HEK293T (cell line): ENCODE results near the gene GMDS.

Source experiments
- CTCF ChIA-PET: fragments of 350-600 bp; formaldehyde crosslinking; extraction: SDS; loops from one replicate; lab custom pipeline; 2021; ENCODE audit warnings: antibody characterized with exemption, inconsistent platforms; lab: Yijun Ruan, JAX
- POLR2A ChIA-PET: fragments of 350-600 bp; formaldehyde crosslinking; extraction: SDS; loops from one replicate; lab custom pipeline; 2020; ENCODE audit warnings: antibody characterized with exemption, inconsistent platforms; lab: Yijun Ruan, JAX
- DNase-seq: peaks from one replicate; pipeline ENCODE4 v3.0.0; 2012; ENCODE audit warnings: mixed read lengths; ENCODE audit errors: extremely low spot score
- ARNT ChIP-seq: fragments of 450-650 bp; IDR thresholded peaks from 2 replicates; pipeline ENCODE4 v1.6.1; 2017; ENCODE audit warnings: mild to moderate bottlenecking
- BHLHE40 ChIP-seq: fragments of 450-650 bp; IDR thresholded peaks from 2 replicates; pipeline ENCODE4 v1.6.1; 2016; ENCODE audit warnings: mild to moderate bottlenecking, moderate library complexity, borderline replicate concordance
- CTBP1 ChIP-seq: fragments of 450-650 bp; IDR thresholded peaks from 2 replicates; pipeline ENCODE4 v1.6.1; 2016; ENCODE audit warnings: borderline replicate concordance
- ELF4 ChIP-seq: fragments of 450-650 bp; IDR thresholded peaks from 2 replicates; pipeline ENCODE4 v1.6.1; 2017; ENCODE audit warnings: antibody characterized with exemption
- FOXA1 ChIP-seq: fragments of 450-650 bp; IDR thresholded peaks from 2 replicates; pipeline ENCODE4 v1.6.1; 2016; ENCODE audit warnings: mild to moderate bottlenecking
- FOXK2 ChIP-seq: fragments of 450-650 bp; IDR thresholded peaks from 2 replicates; pipeline ENCODE4 v1.6.1; 2016; ENCODE audit warnings: mild to moderate bottlenecking
- FOXM1 ChIP-seq: fragments of 450-650 bp; IDR thresholded peaks from 2 replicates; pipeline ENCODE4 v1.6.1; 2017; ENCODE audit warnings: mild to moderate bottlenecking, borderline replicate concordance
- HDGF ChIP-seq: fragments of 450-650 bp; IDR thresholded peaks from 2 replicates; pipeline ENCODE4 v1.6.1; 2017; ENCODE audit warnings: antibody characterized with exemption, borderline replicate concordance
- L3MBTL2 ChIP-seq: fragments of 450-650 bp; conservative IDR thresholded peaks from 2 replicates; pipeline ENCODE4 v1.6.1; 2016; ENCODE audit warnings: mild to moderate bottlenecking
- LEF1 ChIP-seq: fragments of 450-650 bp; IDR thresholded peaks from 2 replicates; pipeline ENCODE4 v1.6.1; 2017; ENCODE audit warnings: mild to moderate bottlenecking, borderline replicate concordance
- NFRKB ChIP-seq: fragments of 450-650 bp; IDR thresholded peaks from 2 replicates; pipeline ENCODE4 v1.6.1; 2016; ENCODE audit warnings: mild to moderate bottlenecking, moderate library complexity
- SP1 ChIP-seq: fragments of 450-650 bp; IDR thresholded peaks from 2 replicates; pipeline ENCODE4 v1.6.1; 2017
- SUZ12 ChIP-seq: fragments of 450-650 bp; IDR thresholded peaks from 2 replicates; pipeline ENCODE4 v1.6.1; 2016; ENCODE audit warnings: mild to moderate bottlenecking
- TARDBP ChIP-seq: fragments of 450-650 bp; IDR thresholded peaks from 2 replicates; pipeline ENCODE4 v1.6.1; 2016
- ZNF384 ChIP-seq: fragments of 450-650 bp; IDR thresholded peaks from 2 replicates; pipeline ENCODE4 v1.6.1; 2016
- TF ChIP-seq, protein P1 (sequence below): fragments of 450-650 bp; IDR thresholded peaks from 2 replicates; pipeline ENCODE4 v1.6.1; 2016

The GMDS gene

DNA sequence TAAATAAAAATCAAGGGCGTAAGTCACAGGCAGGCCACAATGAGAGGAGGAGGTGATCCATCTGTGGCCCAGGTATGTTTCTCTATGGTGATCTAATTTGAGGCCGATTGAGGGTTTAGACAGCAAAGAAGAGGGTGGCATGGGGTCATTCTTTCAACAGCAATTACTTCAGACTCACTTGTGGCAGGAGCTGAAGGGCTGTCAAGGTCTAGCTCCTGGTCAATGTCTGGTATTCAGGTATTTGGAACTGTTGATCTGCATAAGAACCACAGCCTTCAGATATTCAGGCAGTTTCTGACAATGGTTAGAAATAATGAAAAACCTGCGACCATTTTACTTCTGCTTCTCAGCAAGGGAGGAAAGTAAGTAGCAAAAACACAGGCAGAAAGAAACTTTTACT, 376.1 kb downstream of the GMDS start:
- TF ChIP-seq SP1 (no peak), FOXM1 (no peak)
- TF ChIP-seq, protein P1, sequence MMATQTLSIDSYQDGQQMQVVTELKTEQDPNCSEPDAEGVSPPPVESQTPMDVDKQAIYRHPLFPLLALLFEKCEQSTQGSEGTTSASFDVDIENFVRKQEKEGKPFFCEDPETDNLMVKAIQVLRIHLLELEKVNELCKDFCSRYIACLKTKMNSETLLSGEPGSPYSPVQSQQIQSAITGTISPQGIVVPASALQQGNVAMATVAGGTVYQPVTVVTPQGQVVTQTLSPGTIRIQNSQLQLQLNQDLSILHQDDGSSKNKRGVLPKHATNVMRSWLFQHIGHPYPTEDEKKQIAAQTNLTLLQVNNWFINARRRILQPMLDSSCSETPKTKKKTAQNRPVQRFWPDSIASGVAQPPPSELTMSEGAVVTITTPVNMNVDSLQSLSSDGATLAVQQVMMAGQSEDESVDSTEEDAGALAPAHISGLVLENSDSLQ = no peak
- ChIA-PET CTCF (interaction anchor here (0.7 kb wide), 1 partner anchor 11 kb away, joined by 4 read pairs; no protein-coding TSS in a partner anchor), POLR2A (interaction anchor here (1.6 kb wide), 1 partner anchor 263 kb away, joined by 4 read pairs; no protein-coding TSS in a partner anchor)
- no peak for DNase-seq

DNA sequence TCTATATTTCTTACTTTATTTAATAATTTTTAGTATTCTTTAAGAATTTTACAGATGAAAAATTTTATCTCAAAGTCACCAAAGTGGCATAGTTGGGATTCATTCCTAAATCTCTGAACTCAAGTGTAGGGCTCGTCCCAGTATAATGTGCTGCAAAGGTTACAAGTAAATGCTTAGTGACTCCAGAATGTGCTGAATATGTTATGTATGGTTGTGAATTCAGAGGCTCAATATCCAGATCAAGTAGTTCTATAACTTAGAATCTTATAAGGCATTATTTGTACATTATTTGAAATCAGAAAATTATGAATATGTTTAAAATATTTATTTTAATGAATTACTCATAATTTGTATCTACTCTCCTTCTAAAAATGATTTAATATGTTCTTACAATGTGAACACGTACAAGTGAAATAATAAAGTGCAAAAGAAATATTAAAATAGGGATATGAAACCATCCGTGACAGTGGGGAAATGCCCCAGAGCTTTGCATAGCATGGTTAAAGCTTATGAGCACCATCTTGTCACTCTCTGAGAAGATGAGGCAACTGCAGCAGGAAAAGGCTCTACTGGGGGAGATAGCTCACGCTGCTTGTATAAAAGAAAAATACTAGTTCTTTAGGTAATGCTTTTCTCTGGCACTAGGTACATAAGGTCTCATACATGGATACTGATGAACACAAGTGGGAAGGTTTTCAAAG, 376.7 kb downstream of the GMDS start:
- ChIA-PET POLR2A (no interaction called here), CTCF (interaction anchor here (0.6 to 0.7 kb wide), 2 partner anchors 11 to 88 kb away, joined by 3 to 4 read pairs; no protein-coding TSS in a partner anchor)
- DNase-seq = no peak
- no peak for TF ChIP-seq HDGF
- no peak for TF ChIP-seq FOXA1
- no peak for TF ChIP-seq FOXM1
- TF ChIP-seq CTBP1 = no peak

DNA sequence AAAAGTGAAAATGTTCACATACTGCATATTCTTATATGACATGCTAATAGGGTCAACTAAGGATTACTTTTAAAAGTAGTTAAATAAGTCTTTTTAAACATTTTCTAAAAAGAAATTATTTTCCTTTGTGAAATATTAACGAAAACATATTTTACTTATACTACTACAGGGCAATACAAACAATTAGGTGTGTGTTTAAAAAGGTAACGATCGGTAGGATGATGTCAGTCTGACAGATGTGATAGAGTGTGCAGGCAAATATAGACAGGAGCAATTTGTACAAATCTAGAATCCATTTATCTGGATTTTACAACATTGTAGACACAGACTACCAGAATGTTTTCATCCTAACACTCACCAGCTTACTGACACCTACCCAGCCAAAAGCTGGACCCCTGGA, 378.2 kb downstream of the GMDS start:
- TF ChIP-seq L3MBTL2 = no peak
- TF ChIP-seq ZNF384 = no peak
- no peak for TF ChIP-seq HDGF
- TF ChIP-seq FOXK2 = no peak
- TF ChIP-seq BHLHE40 = no peak
- TF ChIP-seq SUZ12 = no peak
- TF ChIP-seq, protein P1 = peak; percentile 60
- ChIA-PET CTCF (no interaction called here), POLR2A (interaction anchor here (1.0 kb wide), 1 partner anchor 256 kb away, joined by 3 read pairs; no protein-coding TSS in a partner anchor)

DNA sequence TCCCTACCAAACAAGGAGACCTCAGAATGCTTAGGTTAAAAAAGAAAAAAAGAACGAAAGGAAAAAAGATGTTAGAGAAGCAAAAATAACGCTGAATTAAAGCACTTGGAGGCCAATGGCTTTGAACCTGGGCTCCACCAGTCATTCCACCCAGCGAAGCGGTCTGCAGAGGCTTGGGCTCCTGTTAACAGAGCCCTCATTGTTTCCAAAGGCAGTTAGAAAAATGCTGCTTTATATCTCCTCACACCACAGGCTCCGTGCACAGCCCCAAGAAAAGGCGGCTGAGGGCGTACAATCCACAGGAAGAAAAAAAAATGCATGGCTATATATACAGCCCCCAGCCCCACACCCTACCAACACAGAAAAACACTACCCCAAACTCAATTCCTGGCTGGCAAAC, 379.8 kb downstream of the GMDS start:
- DNase-seq = no peak
- TF ChIP-seq FOXA1 (no peak), LEF1 (no peak), HDGF (no peak), SP1 (no peak), SUZ12 (no peak), TARDBP (no peak), FOXM1 (no peak), L3MBTL2 (no peak), NFRKB (no peak)
- CTCF ChIA-PET = no interaction called here
- POLR2A ChIA-PET = interaction anchor here (1.4 kb wide), 1 partner anchor 259 kb away, joined by 4 read pairs; no protein-coding TSS in a partner anchor

More for the DNA sequence above, 378.2 kb downstream of the GMDS start:
- no peak for DNase-seq

DNA sequence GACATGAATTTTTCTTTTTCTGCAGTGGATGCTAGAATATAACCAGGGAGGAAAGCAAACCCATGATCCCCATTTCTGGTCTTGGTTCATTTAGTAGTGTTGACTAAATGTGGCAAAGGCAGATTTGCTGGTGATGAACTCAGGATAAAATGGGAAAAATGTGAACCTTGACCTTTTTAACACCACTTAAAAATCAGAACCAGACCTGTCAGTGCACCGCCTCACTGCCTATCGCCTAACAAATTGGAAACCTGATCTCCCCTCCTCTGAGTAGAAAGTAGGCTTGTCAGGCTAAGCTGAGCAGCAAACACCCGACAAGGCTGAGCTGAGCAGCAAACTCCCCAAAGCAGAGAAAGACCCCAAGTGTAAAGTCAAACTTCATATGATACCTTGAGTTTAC, 380.9 kb downstream of the GMDS start:
- ChIA-PET POLR2A (no interaction called here), CTCF (interaction anchor here (1.0 kb wide), 1 partner anchor 29 kb away, joined by 3 read pairs; no protein-coding TSS in a partner anchor)
- TF ChIP-seq, protein P1 = peak; percentile 84
- no peak for TF ChIP-seq NFRKB
- peak; percentile 54 for DNase-seq

DNA sequence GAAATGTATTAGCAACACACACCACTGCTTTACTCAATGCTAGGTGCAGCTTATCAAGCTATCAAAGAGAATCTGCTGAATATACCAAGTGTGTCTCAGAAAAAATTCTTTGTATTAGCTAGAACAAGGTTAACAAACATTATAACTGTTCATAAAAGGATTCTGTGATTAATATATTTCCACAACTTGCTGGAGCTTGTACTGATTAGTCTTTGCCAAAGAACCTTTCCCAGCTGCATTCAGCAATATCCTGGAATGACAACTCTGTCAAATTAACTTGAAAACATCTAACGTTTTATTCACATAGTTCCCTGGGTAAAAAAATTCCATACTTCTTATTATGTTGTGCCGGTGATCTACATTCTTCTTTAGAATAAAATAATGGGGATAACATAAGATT, 383.0 kb downstream of the GMDS start:
- POLR2A ChIA-PET = interaction anchor here (0.7 to 2.1 kb wide), 2 partner anchors 55 to 256 kb away, joined by 3 to 8 read pairs; no protein-coding TSS in a partner anchor
- DNase-seq = no peak
- TF ChIP-seq L3MBTL2 (no peak), ARNT (no peak), FOXK2 (no peak), ZNF384 (no peak), BHLHE40 (no peak), LEF1 (no peak), ELF4 (no peak), NFRKB (no peak), FOXA1 (no peak), SP1 (no peak)
- TF ChIP-seq, protein P1 = no peak
- CTCF ChIA-PET = interaction anchor here (1.5 kb wide), 1 partner anchor 772 kb away, joined by 3 read pairs; no protein-coding TSS in a partner anchor
